OCI-LY1 (cell line): ENCODE data around the gene C6orf52.

ENCODE experiments used
- CTCF ChIP-seq: fragments of 200-600 bp; sonication (generic), shearing (Covaris generic); IDR thresholded peaks from 2 replicates; pipeline ENCODE4 v1.5.1; 2017; ENCODE audit warnings: mild to moderate bottlenecking, antibody characterized with exemption, low read length, moderate library complexity, mixed read lengths
- EZH2 ChIP-seq: fragments of 200-600 bp; sonication (generic), shearing (Covaris generic); IDR thresholded peaks from 2 replicates; pipeline ENCODE4 v1.8.0; 2017; ENCODE audit warnings: borderline replicate concordance, mixed run types, mild to moderate bottlenecking, antibody characterized with exemption, low read length, moderate library complexity, mixed read lengths

GRCh38 chr6:10676403-10676802, 18.0 kb downstream of the C6orf52 start:
- TF ChIP-seq CTCF (no peak), EZH2 (no peak)
